H9 (cell line): ENCODE data around the gene ERAL1. TPM values are rescaled to one million over a fixed set of nuclear protein-coding genes. Genes with fewer than 3 reads are reported as not detected.

Source experiments
- DNase-seq: peaks from one replicate; pipeline ENCODE4 v3.0.0-alpha.2; 2017
- H2AFZ ChIP-seq: one replicate; pipeline ENCODE4 v1.6.1; 2013; ENCODE audit warnings: mild to moderate bottlenecking, low read length, control low read depth, moderate library complexity
- H2AK5ac ChIP-seq: 2 replicates; pipeline ENCODE4 v1.6.1; 2013; ENCODE audit warnings: low read length, control low read depth, mixed read lengths; ENCODE audit not compliant: insufficient read length
- H2BK120ac ChIP-seq: one replicate; pipeline ENCODE4 v1.6.1; 2013; ENCODE audit warnings: low read depth, mild to moderate bottlenecking, low read length, control low read depth, inconsistent platforms; ENCODE audit not compliant: poor library complexity, severe bottlenecking
- H2BK12ac ChIP-seq: 2 replicates; pipeline ENCODE4 v1.6.1; 2013; ENCODE audit warnings: low read length, control low read depth, mixed read lengths, low read depth; ENCODE audit not compliant: insufficient read length
- H2BK15ac ChIP-seq: 2 replicates; pipeline ENCODE4 v1.6.1; 2013; ENCODE audit warnings: low read depth, low read length, control low read depth
- H2BK20ac ChIP-seq: one replicate; pipeline ENCODE4 v1.6.1; 2013; ENCODE audit warnings: low read depth, mild to moderate bottlenecking, low read length, control low read depth, inconsistent platforms; ENCODE audit not compliant: poor library complexity, severe bottlenecking
- H2BK5ac ChIP-seq: 2 replicates; pipeline ENCODE4 v1.6.1; 2013; ENCODE audit warnings: low read length, control low read depth, mixed read lengths; ENCODE audit not compliant: insufficient read length
- H3K14ac ChIP-seq: 2 replicates; pipeline ENCODE4 v1.6.1; 2013; ENCODE audit warnings: low read length, control low read depth; ENCODE audit not compliant: insufficient read depth
- H3K18ac ChIP-seq: 2 replicates; pipeline ENCODE4 v1.6.1; 2013; ENCODE audit warnings: low read depth, mild to moderate bottlenecking, mixed read lengths, low read length, control low read depth; ENCODE audit not compliant: insufficient read length
- H3K23ac ChIP-seq: 2 replicates; pipeline ENCODE4 v1.6.1; 2013; ENCODE audit warnings: low read length, control low read depth, mixed read lengths, low read depth; ENCODE audit not compliant: insufficient read length
- H3K23me2 ChIP-seq: 2 replicates; pipeline ENCODE4 v1.6.1; 2013; ENCODE audit warnings: low read depth, mild to moderate bottlenecking, mixed read lengths, low read length, control low read depth; ENCODE audit not compliant: insufficient read length, poor library complexity, severe bottlenecking
- H3K27ac ChIP-seq: 2 replicates; pipeline ENCODE4 v1.5.1; 2013; ENCODE audit warnings: low read length, control low read depth, mixed read lengths, low read depth; ENCODE audit not compliant: insufficient read length
- H3K27me3 ChIP-seq: 2 replicates; pipeline ENCODE4 v1.6.1; 2013; ENCODE audit warnings: low read length, control low read depth, inconsistent platforms; ENCODE audit not compliant: insufficient read depth
- H3K4ac ChIP-seq: 2 replicates; pipeline ENCODE4 v1.6.1; 2013; ENCODE audit warnings: low read depth, mild to moderate bottlenecking, control low read depth, inconsistent platforms, low read length, moderate library complexity
- H3K4me1 ChIP-seq: 2 replicates; pipeline ENCODE4 v1.6.1; 2013; ENCODE audit warnings: low read length, control low read depth, inconsistent platforms; ENCODE audit not compliant: insufficient read depth
- H3K4me2 ChIP-seq: 2 replicates; pipeline ENCODE4 v1.6.1; 2013; ENCODE audit warnings: low read length, control low read depth, mixed read lengths; ENCODE audit not compliant: insufficient read length, insufficient read depth
- H3K56ac ChIP-seq: 2 replicates; pipeline ENCODE4 v1.6.1; 2013; ENCODE audit warnings: low read depth, mild to moderate bottlenecking, mixed read lengths, low read length, control low read depth; ENCODE audit not compliant: insufficient read length
- H3K79me1 ChIP-seq: 2 replicates; pipeline ENCODE4 v1.6.1; 2013; ENCODE audit warnings: low read depth, mild to moderate bottlenecking, moderate library complexity, low read length, control low read depth, inconsistent platforms; ENCODE audit not compliant: insufficient read depth, poor library complexity, severe bottlenecking
- H3K79me2 ChIP-seq: 2 replicates; pipeline ENCODE4 v1.6.1; 2013; ENCODE audit warnings: low read length, control low read depth, inconsistent platforms; ENCODE audit not compliant: insufficient read depth
- H3K9ac ChIP-seq: 2 replicates; pipeline ENCODE4 v1.6.1; 2013; ENCODE audit warnings: low read length, control low read depth, mixed read lengths; ENCODE audit not compliant: insufficient read length; ENCODE audit errors: extremely low read depth
- H3K9me3 ChIP-seq: one replicate; pipeline ENCODE4 v1.6.1; 2013; ENCODE audit warnings: low read depth, low read length, inconsistent platforms; ENCODE audit not compliant: control insufficient read depth
- H3T11ph ChIP-seq: one replicate; pipeline ENCODE4 v1.6.1; 2013; ENCODE audit warnings: mild to moderate bottlenecking, low read length, control low read depth, inconsistent platforms
- H4K20me1 ChIP-seq: one replicate; pipeline ENCODE4 v1.6.1; 2013; ENCODE audit not compliant: control insufficient read depth, insufficient read length, insufficient read depth
- H4K5ac ChIP-seq: 2 replicates; pipeline ENCODE4 v1.6.1; 2013; ENCODE audit warnings: low read depth, mild to moderate bottlenecking, mixed read lengths, low read length, control low read depth; ENCODE audit not compliant: insufficient read length
- H4K8ac ChIP-seq: replicated peaks from 2 replicates; pipeline ENCODE4 v1.6.1; 2013; ENCODE audit warnings: low read length, control low read depth, mixed read lengths, low read depth; ENCODE audit not compliant: insufficient read length
- H4K91ac ChIP-seq: 2 replicates; pipeline ENCODE4 v1.6.1; 2013; ENCODE audit warnings: low read depth, mild to moderate bottlenecking, moderate library complexity, mixed read lengths, low read length, control low read depth; ENCODE audit not compliant: insufficient read length
- H3K27ac Mint-ChIP-seq, 3 experiments: 2 replicates in 2 of 3; 3 replicates in 1 of 3; pipeline ENCODE4 v1.8.0; 2020 to 2021; ENCODE audit warnings: mixed read lengths in 3 of 3, mild to moderate bottlenecking in 1 of 3, moderate library complexity in 1 of 3
- H3K27me3 Mint-ChIP-seq: 2 replicates; pipeline ENCODE4 v1.8.0; 2021; ENCODE audit warnings: low read depth, mild to moderate bottlenecking, moderate library complexity, mixed read lengths
- H3K36me3 Mint-ChIP-seq, 3 experiments: 2 replicates in 2 of 3; 3 replicates in 1 of 3; pipeline ENCODE4 v1.8.0; 2020 to 2021; ENCODE audit warnings: low read depth in 3 of 3, mixed read lengths in 3 of 3; ENCODE audit not compliant: insufficient read depth in 1 of 3
- H3K4me1 Mint-ChIP-seq, 2 experiments: 2 replicates each; pipeline ENCODE4 v1.8.0; 2020; ENCODE audit warnings: mixed read lengths in 2 of 2
- H3K4me3 Mint-ChIP-seq, 2 experiments: 2 replicates in 1 of 2; 3 replicates in 1 of 2; pipeline ENCODE4 v1.8.0; 2020 to 2021; ENCODE audit warnings: mild to moderate bottlenecking in 2 of 2, mixed read lengths in 2 of 2, moderate library complexity in 1 of 2
- H3K9me3 Mint-ChIP-seq, 2 experiments: 2 replicates in 1 of 2; 3 replicates in 1 of 2; pipeline ENCODE4 v1.8.0; 2020; ENCODE audit warnings: mild to moderate bottlenecking in 2 of 2, mixed read lengths in 2 of 2, moderate library complexity in 1 of 2
- CTCF ChIP-seq: fragments of 200-600 bp; sonication (generic); conservative IDR thresholded peaks from 3 replicates; pipeline ENCODE4 v1.8.0; 2021; ENCODE audit warnings: antibody characterized with exemption, mild to moderate bottlenecking
- WGBS: extraction: QIAGEN DNeasy Blood & Tissue Kit; methylation state at CpG from one replicate; pipeline ENCODE4 v1.1.7; 2013; ENCODE audit warnings: missing lambda C conversion rate, low lambda C conversion rate, mixed read lengths; ENCODE audit not compliant: insufficient read length; ENCODE audit errors: extremely low coverage; 5-methylcytosine and 5-hydroxymethylcytosine counted together
- total RNA-seq: library from RNA; stranded (reverse); gene quantifications from 2 replicates; pipeline ENCODE4 v1.2.1, GENCODE V29; 2021

Gene ERAL1
- total RNA-seq, 1 experiment from 2014 or later = 67.8 TPM

- no peaks in the 10 kb centered on the region; the same call in 1 of the 2 replicates for H3K27me3 Mint-ChIP-seq
- Histone ChIP-seq H4K20me1 (no peaks in the 10 kb centered on the region), H3K9me3 (no peaks in the 10 kb centered on the region), H3K4me2 (no peak overlapping the region), H3K4me1 (no peaks in the 10 kb centered on the region; the same call in 1 of the 2 replicates), H3K4ac (no peak overlapping the region), H2BK120ac (no peak overlapping the region), H3K18ac (no peak overlapping the region), H2BK12ac (no peak overlapping the region), H3T11ph (no peak overlapping the region), H4K91ac (no peak overlapping the region), H2AFZ (no peak overlapping the region), H3K79me2 (no peaks in the 10 kb centered on the region), H3K23ac (no peak overlapping the region), H3K23me2 (peaks cover 3% of the 10 kb centered on the region), H3K27me3 (no peaks in the 10 kb centered on the region), H3K56ac (no peak overlapping the region), H4K5ac (no peak overlapping the region), H3K14ac (no peak overlapping the region), H2BK15ac (no peak overlapping the region), H3K27ac (no peak overlapping the region), H3K79me1 (no peaks in the 10 kb centered on the region), H2BK20ac (no peak overlapping the region), H3K9ac (no peak overlapping the region), H2AK5ac (no peak overlapping the region), H4K8ac (no peak overlapping the region), H2BK5ac (no peak overlapping the region)
- peak overlapping the region in 2 of 3 experiments; percentile 40 to 64; a peak in 3 of 7 replicates for H3K27ac Mint-ChIP-seq
- WGBS = no CpG with 5 or more reads among the region's 8 CpGs
- H3K36me3 Mint-ChIP-seq = peaks cover 24 to 39% (median 38%) of the 10 kb centered on the region in 3 experiments
- TF ChIP-seq CTCF = no peak
- H3K4me1 Mint-ChIP-seq = peaks cover 14 to 21% of the 10 kb centered on the region in 2 experiments
- peak; percentile 67 for DNase-seq
- H3K4me3 Mint-ChIP-seq = peak overlapping the region; percentile 17 to 30; a peak in 2 of 5 replicates
- no peaks in the 10 kb centered on the region for H3K9me3 Mint-ChIP-seq
Observed at GRCh38 chr17:28861393-28862203, 6.8 kb downstream of the ERAL1 start.
